GM12873 (cell line): ENCODE results near the gene TMEM236.

Experiments used
- TF ChIP-seq, protein P1 (sequence below): IDR thresholded peaks from 2 replicates; pipeline ENCODE4 v1.5.1; 2012; ENCODE audit warnings: low read depth, mild to moderate bottlenecking, moderate library complexity, low read length, control low read depth; ENCODE audit not compliant: insufficient read depth; ENCODE audit errors: missing control alignments

TMEM236 gene

GRCh38 chr10:17833656-17834055 lies 81.7 kb downstream of the TMEM236 start:
- TF ChIP-seq, protein P1, sequence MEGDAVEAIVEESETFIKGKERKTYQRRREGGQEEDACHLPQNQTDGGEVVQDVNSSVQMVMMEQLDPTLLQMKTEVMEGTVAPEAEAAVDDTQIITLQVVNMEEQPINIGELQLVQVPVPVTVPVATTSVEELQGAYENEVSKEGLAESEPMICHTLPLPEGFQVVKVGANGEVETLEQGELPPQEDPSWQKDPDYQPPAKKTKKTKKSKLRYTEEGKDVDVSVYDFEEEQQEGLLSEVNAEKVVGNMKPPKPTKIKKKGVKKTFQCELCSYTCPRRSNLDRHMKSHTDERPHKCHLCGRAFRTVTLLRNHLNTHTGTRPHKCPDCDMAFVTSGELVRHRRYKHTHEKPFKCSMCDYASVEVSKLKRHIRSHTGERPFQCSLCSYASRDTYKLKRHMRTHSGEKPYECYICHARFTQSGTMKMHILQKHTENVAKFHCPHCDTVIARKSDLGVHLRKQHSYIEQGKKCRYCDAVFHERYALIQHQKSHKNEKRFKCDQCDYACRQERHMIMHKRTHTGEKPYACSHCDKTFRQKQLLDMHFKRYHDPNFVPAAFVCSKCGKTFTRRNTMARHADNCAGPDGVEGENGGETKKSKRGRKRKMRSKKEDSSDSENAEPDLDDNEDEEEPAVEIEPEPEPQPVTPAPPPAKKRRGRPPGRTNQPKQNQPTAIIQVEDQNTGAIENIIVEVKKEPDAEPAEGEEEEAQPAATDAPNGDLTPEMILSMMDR = no peak

GRCh38 chr10:17835688-17836087 lies 83.7 kb downstream of the TMEM236 start:
- TF ChIP-seq, protein P1 = no peak

DNA sequence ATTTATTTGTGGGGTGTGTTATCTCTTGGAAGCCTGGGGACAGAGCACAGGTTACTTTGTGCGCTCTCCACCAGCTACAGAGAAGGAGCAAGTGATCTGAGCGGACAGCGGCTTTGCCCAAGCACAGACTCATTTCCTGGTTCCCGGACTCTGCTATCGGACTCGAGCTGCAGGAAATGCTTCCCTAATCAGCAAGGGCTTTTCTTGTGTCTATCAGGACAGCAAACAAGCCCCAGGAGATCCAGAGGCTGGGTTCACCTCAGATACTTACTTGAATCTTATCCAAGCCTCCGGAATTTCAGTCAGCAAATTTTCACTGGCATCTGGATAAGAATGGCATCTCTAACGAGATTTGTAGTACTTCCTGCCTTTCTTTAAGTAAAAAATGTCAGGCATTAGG lies 84.9 kb downstream of the TMEM236 start:
- TF ChIP-seq, protein P1 = no peak

DNA sequence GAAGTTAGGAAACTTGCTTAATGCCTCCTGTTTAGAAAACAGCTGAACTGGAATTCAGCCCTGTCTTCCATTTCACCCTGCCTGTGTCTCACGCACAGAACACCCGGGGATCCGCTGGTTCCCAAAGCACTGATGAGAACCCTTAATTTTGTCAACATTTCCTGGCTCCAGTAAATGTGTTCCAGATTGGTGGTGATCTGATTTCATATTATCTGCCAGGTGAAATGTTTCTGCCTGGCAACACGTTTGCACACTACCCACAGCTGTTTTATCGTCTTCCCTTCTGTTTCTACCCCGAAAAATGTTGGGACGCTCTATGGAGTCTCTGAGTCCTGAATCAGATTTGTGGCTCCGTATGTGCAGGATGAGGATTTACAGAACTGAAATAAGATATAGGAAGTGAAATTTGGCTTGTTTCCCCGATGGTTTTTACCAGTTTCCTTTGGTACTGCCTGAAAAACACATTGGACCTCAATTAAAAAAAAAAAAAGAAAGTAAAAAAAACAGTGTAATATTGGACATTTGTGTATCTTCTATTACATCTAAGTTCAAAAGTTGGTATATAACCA lies 86.2 kb downstream of the TMEM236 start:
- TF ChIP-seq, protein P1 = no peak

DNA sequence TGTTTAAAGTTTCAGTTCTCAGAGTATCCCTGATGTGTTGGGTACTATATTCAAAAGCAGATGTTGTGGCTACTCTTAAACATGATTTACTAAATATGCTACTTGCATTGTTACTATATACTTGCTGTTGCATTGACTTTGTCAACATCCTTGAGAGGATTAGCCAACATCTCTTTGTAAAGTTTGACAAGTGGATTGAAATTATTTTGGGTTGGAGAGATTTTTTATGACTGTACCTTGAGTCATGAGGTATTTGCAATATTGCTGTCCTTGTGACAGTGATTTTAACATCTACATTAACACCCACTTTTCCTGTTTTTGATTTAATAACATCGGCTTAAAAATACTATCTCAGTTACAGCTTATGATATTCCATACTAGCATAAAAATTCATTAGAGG lies 89.0 kb downstream of the TMEM236 start:
- TF ChIP-seq, protein P1 = no peak

- TF ChIP-seq, protein P1 = no peak
These were observed 90.6 kb downstream of the TMEM236 start for GRCh38 chr10:17842641-17843040.

- TF ChIP-seq, protein P1 = no peak
These were observed 95.7 kb downstream of the TMEM236 start for GRCh38 chr10:17847585-17848296.
